ENCODE results near the gene PILRA.

DNA sequence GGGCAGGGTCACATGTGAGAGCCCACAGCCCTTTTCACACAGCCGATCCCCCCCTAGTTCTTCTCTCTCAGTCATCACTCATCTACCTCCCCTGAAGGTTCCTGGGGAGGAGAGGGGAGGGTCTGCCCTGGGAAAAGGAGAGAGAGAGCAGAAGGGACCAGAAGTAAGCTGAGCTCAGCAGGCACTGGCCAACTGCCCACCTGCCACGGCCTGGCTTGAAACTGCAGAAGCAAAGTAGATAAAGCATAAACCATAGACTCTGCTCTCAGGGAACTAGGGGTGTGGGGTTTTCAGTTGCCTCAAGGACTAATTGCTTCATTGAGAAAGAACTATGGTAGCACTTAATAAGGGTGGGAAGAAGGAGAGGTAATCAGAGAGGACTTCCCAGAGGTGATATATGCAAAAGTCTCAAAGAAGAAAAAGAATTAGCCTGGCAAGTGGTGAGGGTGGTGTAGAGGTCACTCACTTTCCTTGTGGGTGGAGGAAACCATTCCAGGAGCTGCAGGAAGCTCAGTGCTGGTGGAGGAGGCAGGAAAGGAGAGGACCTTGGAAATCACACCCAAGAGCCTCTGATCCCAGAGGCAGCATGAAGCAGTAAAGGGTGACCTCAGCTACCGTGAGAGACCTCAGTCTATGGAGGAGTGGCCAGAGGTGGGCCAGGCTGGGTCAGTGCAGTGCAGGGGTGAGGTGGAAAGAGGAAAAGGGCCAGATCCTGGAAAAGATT is 17.2 kb downstream of the PILRA start:
- TF ChIP-seq, protein P1, sequence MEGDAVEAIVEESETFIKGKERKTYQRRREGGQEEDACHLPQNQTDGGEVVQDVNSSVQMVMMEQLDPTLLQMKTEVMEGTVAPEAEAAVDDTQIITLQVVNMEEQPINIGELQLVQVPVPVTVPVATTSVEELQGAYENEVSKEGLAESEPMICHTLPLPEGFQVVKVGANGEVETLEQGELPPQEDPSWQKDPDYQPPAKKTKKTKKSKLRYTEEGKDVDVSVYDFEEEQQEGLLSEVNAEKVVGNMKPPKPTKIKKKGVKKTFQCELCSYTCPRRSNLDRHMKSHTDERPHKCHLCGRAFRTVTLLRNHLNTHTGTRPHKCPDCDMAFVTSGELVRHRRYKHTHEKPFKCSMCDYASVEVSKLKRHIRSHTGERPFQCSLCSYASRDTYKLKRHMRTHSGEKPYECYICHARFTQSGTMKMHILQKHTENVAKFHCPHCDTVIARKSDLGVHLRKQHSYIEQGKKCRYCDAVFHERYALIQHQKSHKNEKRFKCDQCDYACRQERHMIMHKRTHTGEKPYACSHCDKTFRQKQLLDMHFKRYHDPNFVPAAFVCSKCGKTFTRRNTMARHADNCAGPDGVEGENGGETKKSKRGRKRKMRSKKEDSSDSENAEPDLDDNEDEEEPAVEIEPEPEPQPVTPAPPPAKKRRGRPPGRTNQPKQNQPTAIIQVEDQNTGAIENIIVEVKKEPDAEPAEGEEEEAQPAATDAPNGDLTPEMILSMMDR (IDR thresholded peaks at IDR 0.05 in 4 of 5, conservative IDR thresholded peaks at IDR 0.05 in 1 of 5): no peak
- no peak for TF ChIP-seq POLR2A (IDR thresholded peaks at IDR 0.05)

All from gastrocnemius medialis (tissue), 4 donors.